Trophoblast cell (in vitro differentiated cells and primary cell): ENCODE measurements around the gene SCRN2.

Experiments used
- DNase-seq, 2 donors: peaks; one replicate each; pipeline ENCODE4 v3.0.0-alpha.2; 2016
- H2AFZ ChIP-seq: 2 replicates; pipeline ENCODE4 v1.6.1; 2013; ENCODE audit warnings: low read length, moderate library complexity, mild to moderate bottlenecking; ENCODE audit not compliant: insufficient read depth, poor library complexity
- H2AK5ac ChIP-seq: 2 replicates; pipeline ENCODE4 v1.6.1; 2013; ENCODE audit warnings: mild to moderate bottlenecking, low read length
- H2BK120ac ChIP-seq: 2 replicates; pipeline ENCODE4 v1.6.1; 2013; ENCODE audit warnings: low read length, mild to moderate bottlenecking, moderate library complexity; ENCODE audit not compliant: insufficient read depth, poor library complexity
- H2BK12ac ChIP-seq: 2 replicates; pipeline ENCODE4 v1.6.1; 2013; ENCODE audit warnings: mild to moderate bottlenecking, low read length, moderate library complexity
- H2BK5ac ChIP-seq: 2 replicates; pipeline ENCODE4 v1.6.1; 2013; ENCODE audit warnings: low read length, low read depth, moderate library complexity, mild to moderate bottlenecking; ENCODE audit not compliant: poor library complexity
- H3K14ac ChIP-seq: 2 replicates; pipeline ENCODE4 v1.6.1; 2013; ENCODE audit warnings: mild to moderate bottlenecking, low read length
- H3K18ac ChIP-seq: 2 replicates; pipeline ENCODE4 v1.6.1; 2013; ENCODE audit warnings: mild to moderate bottlenecking, low read length
- H3K23ac ChIP-seq: 2 replicates; pipeline ENCODE4 v1.6.1; 2013; ENCODE audit warnings: low read length
- H3K27ac ChIP-seq: 2 replicates; pipeline ENCODE4 v1.5.1; 2013; ENCODE audit warnings: low read depth, mild to moderate bottlenecking, inconsistent platforms, low read length, moderate library complexity
- H3K27me3 ChIP-seq: 2 replicates; pipeline ENCODE4 v1.6.1; 2013; ENCODE audit warnings: inconsistent platforms, mild to moderate bottlenecking, low read length, moderate library complexity; ENCODE audit not compliant: insufficient read depth
- H3K36me3 ChIP-seq, 2 experiments: 1 replicate in 1 of 2; 2 replicates in 1 of 2; pipeline ENCODE4 v1.6.1; 2013; ENCODE audit warnings: low read length in 2 of 2, mild to moderate bottlenecking in 2 of 2, moderate library complexity in 1 of 2; ENCODE audit not compliant: insufficient read depth in 2 of 2, control insufficient read depth in 1 of 2
- H3K4ac ChIP-seq: 2 replicates; pipeline ENCODE4 v1.6.1; 2013; ENCODE audit warnings: low read depth, mild to moderate bottlenecking, low read length, moderate library complexity
- H3K4me1 ChIP-seq, 2 experiments: 1 replicate in 1 of 2; 2 replicates in 1 of 2; pipeline ENCODE4 v1.6.1; 2013; ENCODE audit warnings: low read length in 2 of 2, mild to moderate bottlenecking in 2 of 2, moderate library complexity in 1 of 2; ENCODE audit not compliant: insufficient read depth in 2 of 2, control insufficient read depth in 1 of 2
- H3K4me2 ChIP-seq: 2 replicates; pipeline ENCODE4 v1.6.1; 2013; ENCODE audit warnings: inconsistent platforms, mild to moderate bottlenecking, low read length, moderate library complexity
- H3K4me3 ChIP-seq: 2 replicates; pipeline ENCODE4 v1.5.1; 2013; ENCODE audit warnings: mild to moderate bottlenecking, low read depth, low read length, inconsistent platforms
- H3K79me1 ChIP-seq: one replicate; pipeline ENCODE4 v1.6.1; 2013; ENCODE audit warnings: low read length
- H3K79me2 ChIP-seq: 2 replicates; pipeline ENCODE4 v1.6.1; 2013; ENCODE audit warnings: low read length, mild to moderate bottlenecking; ENCODE audit not compliant: control insufficient read depth, insufficient read depth, poor library complexity
- H3K9ac ChIP-seq: 2 replicates; pipeline ENCODE4 v1.6.1; 2013; ENCODE audit warnings: mild to moderate bottlenecking, low read length
- H3K9me3 ChIP-seq: 2 replicates; pipeline ENCODE4 v1.6.1; 2013; ENCODE audit warnings: low read depth, mild to moderate bottlenecking, control low read depth, inconsistent platforms, low read length; ENCODE audit not compliant: insufficient read depth
- H4K12ac ChIP-seq: 2 replicates; pipeline ENCODE4 v1.6.1; 2013; ENCODE audit warnings: low read depth, mild to moderate bottlenecking, low read length, moderate library complexity
- H4K8ac ChIP-seq: 2 replicates; pipeline ENCODE4 v1.6.1; 2013; ENCODE audit warnings: low read depth, mild to moderate bottlenecking, low read length, moderate library complexity
- H4K91ac ChIP-seq: one replicate; pipeline ENCODE4 v1.6.1; 2013; ENCODE audit warnings: low read depth, mild to moderate bottlenecking, low read length, moderate library complexity
- WGBS: extraction: QIAGEN DNeasy Blood & Tissue Kit; methylation state at CpG from one replicate; pipeline ENCODE4 v1.1.7; 2013; ENCODE audit warnings: missing lambda C conversion rate; ENCODE audit not compliant: insufficient read length, insufficient coverage; ENCODE audit errors: extremely low coverage; 5-methylcytosine and 5-hydroxymethylcytosine counted together

SCRN2 gene

DNA sequence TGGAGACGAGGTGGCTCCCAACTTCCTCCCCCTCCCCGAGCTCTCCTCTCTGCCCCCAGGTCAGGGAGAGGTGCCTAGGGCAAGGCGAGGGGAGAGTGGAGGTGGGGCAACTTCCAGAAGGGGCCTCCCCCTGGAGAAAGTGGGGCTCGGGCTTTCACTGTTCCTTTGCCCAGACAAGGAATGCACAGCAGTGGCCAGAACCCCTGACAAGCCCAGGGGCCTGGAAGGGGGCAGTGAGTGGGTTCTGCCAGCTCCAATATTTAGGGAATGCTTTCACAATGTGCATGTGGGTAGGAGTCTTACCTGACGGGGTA, 43.3 kb upstream of the SCRN2 start:
- Histone ChIP-seq H3K79me2 (peaks cover 7% of the 10 kb centered on the region), H3K18ac (no peak overlapping the region), H4K91ac (peak overlapping the region; percentile 86), H2BK12ac (peak overlapping the region; percentile 74), H3K36me3 (no peaks in the 10 kb centered on the region), H2BK120ac (peak overlapping the region; percentile 95), H3K9me3 (peaks cover 3% of the 10 kb centered on the region), H3K4me1 (peaks cover 26 to 27% of the 10 kb centered on the region in 2 experiments), H3K4ac (no peak overlapping the region), H3K14ac (no peak overlapping the region), H3K9ac (no peak overlapping the region), H2BK5ac (peak overlapping the region; percentile 52), H3K4me3 (no peak overlapping the region), H4K8ac (peak overlapping the region; percentile 22), H3K79me1 (peaks cover 24% of the 10 kb centered on the region), H3K27me3 (no peaks in the 10 kb centered on the region), H3K4me2 (peak overlapping the region; percentile 46), H2AK5ac (no peak overlapping the region), H2AFZ (no peak overlapping the region), H4K12ac (no peak overlapping the region), H3K23ac (no peak overlapping the region), H3K27ac (peak overlapping the region; percentile 69)
- DNase-seq = no peak
- WGBS = no CpG with 5 or more reads among the region's 5 CpGs

DNA sequence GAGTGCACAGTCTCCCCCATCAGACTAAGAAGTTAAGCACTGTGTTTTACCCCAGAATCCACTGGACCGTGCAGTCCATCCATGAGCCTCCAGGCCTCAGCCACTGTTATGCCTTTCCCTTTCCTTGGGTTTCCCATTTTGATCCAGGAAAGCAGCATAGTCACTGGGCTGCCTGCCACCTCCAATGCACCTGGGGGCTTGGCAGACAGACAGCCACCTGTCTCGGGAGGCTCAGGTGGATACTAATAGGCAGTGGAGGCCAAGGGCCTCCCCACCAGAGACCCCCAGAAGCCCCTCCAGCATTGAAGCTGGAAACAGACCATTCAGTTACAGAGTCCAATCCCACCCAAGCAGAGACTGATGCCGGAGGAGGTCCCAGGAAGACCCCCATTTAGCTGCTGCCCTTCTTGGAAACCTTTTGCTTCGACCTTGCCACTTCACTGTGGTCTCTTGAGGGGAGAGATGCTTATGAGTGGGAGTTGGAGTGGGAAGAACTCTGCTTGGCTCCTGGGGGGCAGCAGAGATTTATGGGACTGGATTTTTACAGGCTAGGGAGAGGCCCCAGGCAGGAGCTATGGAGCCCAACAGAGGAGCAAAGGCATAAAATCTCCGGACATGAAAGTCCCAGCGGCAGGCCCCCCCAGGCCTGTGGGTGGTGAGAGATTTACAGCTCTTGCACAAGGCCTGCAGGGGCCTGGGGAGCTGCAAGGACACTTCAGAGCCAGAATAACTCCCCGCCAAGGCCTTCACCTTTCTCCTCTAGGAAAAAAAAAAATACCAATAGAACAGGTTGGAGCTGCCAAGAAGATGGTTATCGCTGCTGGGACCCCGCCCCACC, 42.7 kb upstream of the SCRN2 start:
- H3K27ac ChIP-seq = peak overlapping the region; percentile 73
- H2BK12ac ChIP-seq = peak overlapping the region; percentile 51
- H3K14ac ChIP-seq = peak overlapping the region; percentile 47
- H3K9ac ChIP-seq = no peak overlapping the region
- H3K79me1 ChIP-seq = peaks cover 24% of the 10 kb centered on the region
- H4K8ac ChIP-seq = peak overlapping the region; percentile 45
- WGBS = no CpG with 5 or more reads among the region's 9 CpGs
- H3K36me3 ChIP-seq = no peaks in the 10 kb centered on the region
- no peak overlapping the region for H3K23ac ChIP-seq
- peaks cover 7% of the 10 kb centered on the region for H3K79me2 ChIP-seq
- H2BK5ac ChIP-seq = peak overlapping the region; percentile 34
- H3K4me1 ChIP-seq = peaks cover 26 to 27% of the 10 kb centered on the region in 2 experiments
- H3K4me2 ChIP-seq = no peak overlapping the region
- H4K91ac ChIP-seq = peak overlapping the region; percentile 87
- H3K4ac ChIP-seq = peak overlapping the region; percentile 35
- H2AFZ ChIP-seq = no peak overlapping the region
- H3K9me3 ChIP-seq = peaks cover 3% of the 10 kb centered on the region
- no peak overlapping the region for H4K12ac ChIP-seq
- no peak overlapping the region for H3K4me3 ChIP-seq
- no peaks in the 10 kb centered on the region for H3K27me3 ChIP-seq
- H2BK120ac ChIP-seq = peak overlapping the region; percentile 73
- peak overlapping the region; percentile 16 for H3K18ac ChIP-seq
- no peak overlapping the region for H2AK5ac ChIP-seq
- peak in 1 of 2 donors; percentile 35 for DNase-seq

DNA sequence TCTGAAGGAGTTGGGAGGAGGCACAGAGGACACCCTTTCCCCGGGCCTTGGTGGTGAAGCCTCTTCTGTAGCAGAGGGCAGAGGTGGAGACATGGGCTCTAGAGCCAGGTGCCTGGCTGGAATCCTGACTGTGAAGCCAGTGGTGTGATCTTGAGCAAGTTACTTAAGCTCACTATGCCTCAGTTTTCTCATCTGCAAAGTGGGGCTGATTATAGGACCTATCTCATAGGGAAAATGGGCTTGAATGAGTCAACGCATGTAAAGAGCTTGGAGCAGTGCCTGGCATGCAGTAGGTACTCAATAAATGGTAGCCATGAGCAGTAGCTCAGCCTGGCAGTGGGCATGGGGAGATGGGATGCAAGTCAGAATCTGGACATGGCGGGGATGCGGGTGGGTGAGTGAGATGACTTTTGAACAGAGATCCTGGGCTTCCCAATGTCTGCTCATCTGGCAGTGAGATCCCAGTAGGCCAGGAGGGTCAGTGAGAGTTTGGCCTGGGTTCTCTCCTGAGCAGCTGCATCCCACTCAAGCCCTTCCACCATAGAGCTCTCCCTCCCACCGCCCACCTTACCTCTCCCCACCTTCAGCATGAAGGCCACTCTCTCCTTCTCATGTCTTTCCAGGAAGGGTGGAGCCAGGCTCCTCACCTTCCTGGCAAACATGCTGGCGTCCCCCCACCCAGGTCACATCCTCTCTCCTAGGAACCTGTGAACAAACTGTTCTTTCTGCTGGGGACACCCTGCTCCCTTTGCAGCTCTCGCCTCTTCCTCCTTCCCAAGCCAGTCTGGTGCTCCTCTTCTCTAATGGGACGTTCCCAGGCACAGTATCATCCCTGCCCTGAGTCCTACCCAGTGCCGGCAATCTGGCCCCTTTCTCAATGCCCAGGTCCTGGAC, 41.9 kb upstream of the SCRN2 start:
- H3K4ac ChIP-seq = no peak overlapping the region
- H3K9ac ChIP-seq = no peak overlapping the region
- no CpG with 5 or more reads among the region's 9 CpGs for WGBS
- peak overlapping the region; percentile 87 for H4K91ac ChIP-seq
- H3K79me1 ChIP-seq = peaks cover 28% of the 10 kb centered on the region
- peak overlapping the region; percentile 47 for H3K14ac ChIP-seq
- H3K27me3 ChIP-seq = no peaks in the 10 kb centered on the region
- no peak overlapping the region for H3K4me2 ChIP-seq
- peak overlapping the region; percentile 59 for H2AK5ac ChIP-seq
- no peak overlapping the region for H2BK5ac ChIP-seq
- H4K12ac ChIP-seq = no peak overlapping the region
- DNase-seq = no peak
- H3K18ac ChIP-seq = peak overlapping the region; percentile 12
- H2BK120ac ChIP-seq = peak overlapping the region; percentile 73
- no peak overlapping the region for H4K8ac ChIP-seq
- H3K27ac ChIP-seq = no peak overlapping the region
- peaks cover 7% of the 10 kb centered on the region for H3K79me2 ChIP-seq
- peak overlapping the region; percentile 51 for H2BK12ac ChIP-seq
- no peak overlapping the region for H2AFZ ChIP-seq
- no peaks in the 10 kb centered on the region for H3K36me3 ChIP-seq
- H3K4me3 ChIP-seq = no peak overlapping the region
- peaks cover 3% of the 10 kb centered on the region for H3K9me3 ChIP-seq
- peaks cover 29 to 30% of the 10 kb centered on the region in 2 experiments for H3K4me1 ChIP-seq
- H3K23ac ChIP-seq = no peak overlapping the region

DNA sequence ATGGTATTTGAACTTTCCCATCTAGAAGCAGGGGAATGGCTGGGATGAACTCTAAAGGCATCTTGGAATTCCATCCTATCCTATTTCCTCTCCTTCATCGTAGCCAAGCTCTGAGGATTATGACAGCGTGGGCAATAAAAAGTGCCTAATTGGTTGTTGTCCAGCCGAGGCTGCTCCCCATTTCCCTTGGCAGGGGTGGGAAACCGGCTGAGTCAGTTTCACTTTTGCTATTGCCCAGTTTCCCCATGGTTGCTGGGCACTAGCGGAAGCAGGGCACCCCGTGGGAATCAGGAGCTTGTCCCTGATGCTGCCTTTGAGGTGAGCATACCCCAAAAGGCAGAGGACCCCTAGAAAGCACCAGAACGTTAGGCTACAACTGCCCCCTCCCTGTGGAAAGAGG, 41.2 kb upstream of the SCRN2 start:
- no peak for DNase-seq
- Histone ChIP-seq H4K91ac (no peak overlapping the region), H2AK5ac (no peak overlapping the region), H3K79me1 (peaks cover 30% of the 10 kb centered on the region), H3K4me3 (no peak overlapping the region), H4K12ac (no peak overlapping the region), H3K4me1 (peaks cover 29 to 35% of the 10 kb centered on the region in 2 experiments), H3K4me2 (no peak overlapping the region), H4K8ac (no peak overlapping the region), H3K27ac (no peak overlapping the region), H2BK120ac (no peak overlapping the region), H2BK12ac (peak overlapping the region; percentile 25), H3K27me3 (no peaks in the 10 kb centered on the region), H3K79me2 (peaks cover 7% of the 10 kb centered on the region), H3K4ac (no peak overlapping the region), H3K9ac (no peak overlapping the region), H3K14ac (no peak overlapping the region), H2BK5ac (no peak overlapping the region), H3K18ac (no peak overlapping the region), H3K36me3 (no peaks in the 10 kb centered on the region), H3K9me3 (peaks cover 3% of the 10 kb centered on the region), H2AFZ (no peak overlapping the region), H3K23ac (no peak overlapping the region)
- WGBS = no CpG with 5 or more reads among the region's 7 CpGs
